Loucy (cell line): ENCODE results near the gene TCERG1.
A peak's percentile ranks its signal among the peaks of the same experiment; 100 is the strongest.

Experiments
- H2AFZ ChIP-seq: fragments of 200-600 bp; sonication (generic); 2 replicates; pipeline ENCODE4 v1.6.0; 2016; ENCODE audit warnings: antibody characterized with exemption, mild to moderate bottlenecking, low read length, moderate library complexity
- H3F3A ChIP-seq: fragments of 200-600 bp; 2 replicates; pipeline ENCODE4 v1.6.0; 2016; ENCODE audit warnings: antibody characterized with exemption, low read depth, mild to moderate bottlenecking
- H3K27me3 ChIP-seq: fragments of 200-600 bp; sonication (generic); 2 replicates; pipeline ENCODE4 v1.6.1; 2014; ENCODE audit warnings: low read length, mild to moderate bottlenecking; ENCODE audit not compliant: insufficient read depth, poor library complexity, severe bottlenecking
- H3K36me3 ChIP-seq: fragments of 200-600 bp; sonication (generic); 2 replicates; pipeline ENCODE4 v1.6.1; 2016; ENCODE audit warnings: low read length; ENCODE audit not compliant: insufficient read depth
- H3K4me1 ChIP-seq: fragments of 200-600 bp; sonication (generic); 2 replicates; pipeline ENCODE4 v1.5.1; 2014; ENCODE audit warnings: low read length, mild to moderate bottlenecking; ENCODE audit not compliant: insufficient read depth, poor library complexity, severe bottlenecking
- H3K4me2 ChIP-seq: fragments of 200-600 bp; sonication (generic); 2 replicates; pipeline ENCODE4 v1.6.0; 2014; ENCODE audit warnings: antibody characterized with exemption, low read length, low read depth, mild to moderate bottlenecking; ENCODE audit not compliant: poor library complexity, severe bottlenecking
- H3K4me3 ChIP-seq: fragments of 200-600 bp; sonication (generic); 2 replicates; pipeline ENCODE4 v1.5.1; 2014; ENCODE audit warnings: low read length, mild to moderate bottlenecking, mixed read lengths; ENCODE audit not compliant: poor library complexity, severe bottlenecking
- H3K79me2 ChIP-seq: fragments of 200-600 bp; sonication (generic); 2 replicates; pipeline ENCODE4 v1.6.1; 2014; ENCODE audit warnings: low read length; ENCODE audit not compliant: insufficient read depth
- H3K9ac ChIP-seq: fragments of 200-600 bp; sonication (generic); 2 replicates; pipeline ENCODE4 v1.6.0; 2014; ENCODE audit warnings: mild to moderate bottlenecking, low read depth, low read length, moderate library complexity; ENCODE audit not compliant: poor library complexity, severe bottlenecking
- H3K9me2 ChIP-seq: fragments of 200-600 bp; sonication (generic); replicated peaks from 2 replicates; pipeline ENCODE4 v1.6.1; 2016; ENCODE audit warnings: low read depth, low read length, mixed read lengths
- H3K9me3 ChIP-seq: fragments of 200-600 bp; sonication (generic); 2 replicates; pipeline ENCODE4 v1.6.1; 2014; ENCODE audit warnings: mild to moderate bottlenecking, antibody characterized with exemption, low read length, low read depth; ENCODE audit not compliant: insufficient read depth
- H4K20me1 ChIP-seq: fragments of 200-600 bp; sonication (generic); 2 replicates; pipeline ENCODE4 v1.6.0; 2014; ENCODE audit warnings: antibody characterized with exemption, low read length, mild to moderate bottlenecking; ENCODE audit not compliant: insufficient read depth, poor library complexity, severe bottlenecking
- CTCF ChIP-seq: fragments of 200-600 bp; sonication (generic); conservative IDR thresholded peaks from 2 replicates; pipeline ENCODE4 v1.5.1; 2014; ENCODE audit warnings: mild to moderate bottlenecking, antibody characterized with exemption, low read length
- EZH2phosphoT487 ChIP-seq: fragments of 200-600 bp; IDR thresholded peaks from 2 replicates; pipeline ENCODE4 v1.6.1; 2018; ENCODE audit warnings: antibody characterized with exemption, mild to moderate bottlenecking, moderate library complexity, borderline replicate concordance

Gene TCERG1

GRCh38 chr5:146446861-146447733, at the start of gene TCERG1:
TCERG1 (plus strand) TSS chr5:146447333; CDS start chr5:146447350, 17 bp downstream.
- Histone ChIP-seq H3K36me3 (no peaks in the 10 kb centered on the region), H3K9me2 (no peaks in the 10 kb centered on the region), H3K4me2 (peak within 1 kb of the TSS; percentile 96), H3K79me2 (peaks cover 50% of the 10 kb centered on the region), H3K27me3 (peaks cover 12% of the 10 kb centered on the region), H3K9ac (peak within 1 kb of the TSS; percentile 89), H3F3A (no peaks in the 10 kb centered on the region), H4K20me1 (peaks cover 42% of the 10 kb centered on the region), H3K4me3 (peak within 1 kb of the TSS; percentile 86), H3K4me1 (peaks cover 33% of the 10 kb centered on the region), H2AFZ (peak within 1 kb of the TSS; percentile 79), H3K9me3 (no peaks in the 10 kb centered on the region)
- TF ChIP-seq EZH2phosphoT487 (no peak), CTCF (peak; percentile 78)

GRCh38 chr5:146398826-146399225, 48.3 kb upstream of the TCERG1 start:
- Histone ChIP-seq H3K27me3 (no peaks in the 10 kb centered on the region), H3K4me2 (no peak overlapping the region), H3K4me1 (no peaks in the 10 kb centered on the region), H3K9ac (no peak overlapping the region), H2AFZ (no peak overlapping the region), H3K9me2 (no peaks in the 10 kb centered on the region), H4K20me1 (no peaks in the 10 kb centered on the region), H3K9me3 (no peaks in the 10 kb centered on the region), H3K79me2 (no peaks in the 10 kb centered on the region), H3K36me3 (no peaks in the 10 kb centered on the region), H3F3A (no peaks in the 10 kb centered on the region), H3K4me3 (no peak overlapping the region)
- TF ChIP-seq EZH2phosphoT487 (no peak), CTCF (no peak)

- H3K27me3 ChIP-seq: no peaks in the 10 kb centered on the region
- H3K4me3 ChIP-seq: no peak overlapping the region
- no peaks in the 10 kb centered on the region for H3K4me1 ChIP-seq
- H3K9ac ChIP-seq: no peak overlapping the region
- no peaks in the 10 kb centered on the region for H3F3A ChIP-seq
- no peaks in the 10 kb centered on the region for H3K9me3 ChIP-seq
- H3K36me3 ChIP-seq: no peaks in the 10 kb centered on the region
- no peak overlapping the region for H2AFZ ChIP-seq
- H3K79me2 ChIP-seq: no peaks in the 10 kb centered on the region
- no peaks in the 10 kb centered on the region for H3K9me2 ChIP-seq
- no peaks in the 10 kb centered on the region for H4K20me1 ChIP-seq
- H3K4me2 ChIP-seq: no peak overlapping the region
- no peak for TF ChIP-seq EZH2phosphoT487
- no peak for TF ChIP-seq CTCF
Observed at GRCh38 chr5:146399481-146399880, 47.7 kb upstream of the TCERG1 start.
